A549 (cell line): ENCODE measurements around the gene SMIM35. TPM values are rescaled to one million over a fixed set of nuclear protein-coding genes. Genes with fewer than 3 reads are reported as not detected.
"Not testable (repeated sequence)": the region's sequence is repeated elsewhere in the genome, so short reads cannot be mapped to it uniquely, and the experiment has no call there.

ENCODE experiments used
- ATAC-seq, 2 experiments: fragments of 200-7000 bp in 1 of 2; fragments of >200 bp in 1 of 2; cut with Nextera tagmentation in 1 of 2; cut with Tn5 transposase in 1 of 2; 3 replicates each; pipeline versions ENCODE4 v1.8.0 to v1.9.1; 2018 to 2020; ENCODE audit warnings: mild to moderate bottlenecking in 1 of 2, moderate library complexity in 1 of 2
- CTCF ChIA-PET: fragments of 300-600 bp; sonication (Branson Sonifier 250); formaldehyde crosslinking; extraction: SDS; loops from one replicate; lab custom pipeline; 2021; ENCODE audit warnings: antibody characterized with exemption, inconsistent platforms; lab: Yijun Ruan, JAX
- POLR2A ChIA-PET: fragments of 350-600 bp; formaldehyde crosslinking; extraction: SDS; loops from one replicate; lab custom pipeline; 2021; ENCODE audit warnings: antibody characterized with exemption, inconsistent platforms; lab: Yijun Ruan, JAX
- DNase-seq, 2 experiments: peaks; one replicate each; pipeline versions ENCODE4 v3.0.0 to v3.0.0-alpha.2; 2011 to 2016; ENCODE audit warnings: low read depth in 1 of 2, low spot score in 1 of 2
- FAIRE-seq: peaks from 2 replicates; lab custom pipeline; 2011; peaks lifted over from hg19 to GRCh38; lab: Jason Lieb, UNC
- H3K27ac ChIP-seq, 2 experiments: fragments of >200 bp; sonication (Bioruptor Twin); formaldehyde crosslinking; 3 replicates each; pipeline ENCODE4 v1.5.1; 2016 to 2017
- H3K4me1 ChIP-seq: fragments of >200 bp; sonication (Bioruptor Twin); formaldehyde crosslinking; 3 replicates; pipeline ENCODE4 v1.6.1; 2016
- H3K4me2 ChIP-seq: fragments of >200 bp; sonication (Bioruptor Twin); formaldehyde crosslinking; 3 replicates; pipeline ENCODE4 v1.6.1; 2016
- H3K4me3 ChIP-seq: fragments of >200 bp; sonication (Bioruptor Twin); formaldehyde crosslinking; 3 replicates; pipeline ENCODE4 v1.5.1; 2016
- H3K9me3 ChIP-seq: fragments of >200 bp; sonication (Bioruptor Twin); formaldehyde crosslinking; 3 replicates; pipeline ENCODE4 v1.6.1; 2016
- BHLHE40 ChIP-seq: IDR thresholded peaks from 2 replicates; pipeline ENCODE4 v1.6.1; 2012; ENCODE audit warnings: low read depth, low read length, inconsistent platforms
- CHD4 ChIP-seq: fragments of 200-600 bp; sonication (generic); IDR thresholded peaks from 2 replicates; pipeline ENCODE4 v1.6.1; 2016; ENCODE audit warnings: antibody characterized with exemption, mild to moderate bottlenecking, borderline replicate concordance
- EHF ChIP-seq: fragments of 250-450 bp; sonication (Bioruptor Pico); IDR thresholded peaks from 2 replicates; pipeline ENCODE4 v1.5.0; 2020; ENCODE audit warnings: mild to moderate bottlenecking
- ESRRA ChIP-seq: fragments of 150-350 bp; IDR thresholded peaks from 2 replicates; pipeline ENCODE4 v1.6.1; 2014; ENCODE audit warnings: mild to moderate bottlenecking, low read length, borderline replicate concordance
- GATA3 ChIP-seq: IDR thresholded peaks from 2 replicates; pipeline ENCODE4 v1.6.1; 2012; ENCODE audit warnings: borderline replicate concordance
- HOXB13 ChIP-seq: fragments of 250-450 bp; sonication (Bioruptor Pico); IDR thresholded peaks from 2 replicates; pipeline ENCODE4 v1.5.0; 2020; ENCODE audit warnings: low read depth, mild to moderate bottlenecking, moderate library complexity
- KDM1A ChIP-seq: fragments of 200-600 bp; sonication (generic); IDR thresholded peaks from 2 replicates; pipeline ENCODE4 v1.6.1; 2016; ENCODE audit warnings: low read depth, mild to moderate bottlenecking
- MAFK ChIP-seq: fragments of 450-650 bp; IDR thresholded peaks from 2 replicates; pipeline ENCODE4 v1.6.1; 2014; ENCODE audit not compliant: partially characterized antibody
- MYC ChIP-seq: IDR thresholded peaks from 2 replicates; pipeline ENCODE4 v1.6.1; 2012; ENCODE audit warnings: mild to moderate bottlenecking, inconsistent platforms, low read length, improper control_type of control experiment, borderline replicate concordance
- NR3C1 ChIP-seq: fragments of >200 bp; sonication (Bioruptor Twin); formaldehyde crosslinking; IDR thresholded peaks from 3 replicates; pipeline ENCODE4 v1.6.1; 2017
- PBX3 ChIP-seq: IDR thresholded peaks from 2 replicates; pipeline ENCODE4 v1.6.1; 2012
- POLR2A ChIP-seq: IDR thresholded peaks from 2 replicates; pipeline ENCODE4 v1.6.1; 2012; ENCODE audit warnings: mild to moderate bottlenecking, low read length
- RFX5 ChIP-seq: fragments of 450-650 bp; IDR thresholded peaks from 2 replicates; pipeline ENCODE4 v1.7.1; 2014; ENCODE audit warnings: antibody characterized with exemption, mild to moderate bottlenecking, moderate library complexity
- SMC3 ChIP-seq: fragments of >200 bp; sonication (Bioruptor Twin); formaldehyde crosslinking; IDR thresholded peaks from 3 replicates; pipeline ENCODE4 v1.6.1; 2018; ENCODE audit warnings: inconsistent platforms
- SREBF2 ChIP-seq: fragments of 450-650 bp; IDR thresholded peaks from 2 replicates; pipeline ENCODE4 v1.6.1; 2014; ENCODE audit warnings: mild to moderate bottlenecking, moderate library complexity
- TP53 ChIP-seq: fragments of 250-450 bp; sonication (Bioruptor Pico); IDR thresholded peaks from 2 replicates; pipeline ENCODE4 v1.5.0; 2021; ENCODE audit warnings: mild to moderate bottlenecking, moderate library complexity
- ZC3H11A ChIP-seq: fragments of 450-650 bp; IDR thresholded peaks from 2 replicates; pipeline ENCODE4 v1.6.1; 2014; ENCODE audit warnings: antibody characterized with exemption, mild to moderate bottlenecking
- ZSCAN20 ChIP-seq: fragments of 250-450 bp; sonication (Bioruptor Pico); IDR thresholded peaks from 2 replicates; pipeline ENCODE4 v1.8.0; 2022; ENCODE audit warnings: mild to moderate bottlenecking, moderate library complexity
- WGBS: methylation state at CpG from one replicate; pipeline ENCODE4 v1.1.6; 2017; ENCODE audit errors: missing lambda C conversion rate; 5-methylcytosine and 5-hydroxymethylcytosine counted together
- polyA plus RNA-seq, 4 experiments: library from polyadenylated mRNA; depleted of rRNA in 3 of 4; stranded (reverse); fragments of >200 nt; fragmentation: RNase III in 1 of 4; extraction: RNeasy Plus Mini Kit Qiagen cat#74134 plus additional on column Dnase treatment in 1 of 4; gene quantifications; 2 replicates in 3 of 4; 3 replicates in 1 of 4; pipeline ENCODE4 v1.2.3, GENCODE V29; 2011 to 2017
- TF ChIP-seq, protein P1 (sequence below): fragments of 200-600 bp; sonication (generic); IDR thresholded peaks from 2 replicates; pipeline ENCODE4 v1.6.1; 2016; ENCODE audit warnings: antibody characterized with exemption, mild to moderate bottlenecking, moderate library complexity

The SMIM35 gene
- polyA plus RNA-seq, 2 of the 4 experiments (the other 2 are of a cell fraction), result not detected

- POLR2A ChIA-PET, result no interaction called here
- no peaks in the 10 kb centered on the region for H3K9me3 ChIP-seq
- H3K4me2 ChIP-seq, result no peak overlapping the region
- no peak overlapping the region for H3K27ac ChIP-seq
- FAIRE-seq (no peak), DNase-seq (no peak), ATAC-seq (no peak)
- CTCF ChIA-PET, result no interaction called here
- H3K4me1 ChIP-seq, result no peaks in the 10 kb centered on the region
- no peak for TF ChIP-seq BHLHE40
- no peak for TF ChIP-seq CHD4
- no peak for TF ChIP-seq GATA3
- no peak for TF ChIP-seq ESRRA
- no peak for TF ChIP-seq MAFK
- TF ChIP-seq, protein P1, sequence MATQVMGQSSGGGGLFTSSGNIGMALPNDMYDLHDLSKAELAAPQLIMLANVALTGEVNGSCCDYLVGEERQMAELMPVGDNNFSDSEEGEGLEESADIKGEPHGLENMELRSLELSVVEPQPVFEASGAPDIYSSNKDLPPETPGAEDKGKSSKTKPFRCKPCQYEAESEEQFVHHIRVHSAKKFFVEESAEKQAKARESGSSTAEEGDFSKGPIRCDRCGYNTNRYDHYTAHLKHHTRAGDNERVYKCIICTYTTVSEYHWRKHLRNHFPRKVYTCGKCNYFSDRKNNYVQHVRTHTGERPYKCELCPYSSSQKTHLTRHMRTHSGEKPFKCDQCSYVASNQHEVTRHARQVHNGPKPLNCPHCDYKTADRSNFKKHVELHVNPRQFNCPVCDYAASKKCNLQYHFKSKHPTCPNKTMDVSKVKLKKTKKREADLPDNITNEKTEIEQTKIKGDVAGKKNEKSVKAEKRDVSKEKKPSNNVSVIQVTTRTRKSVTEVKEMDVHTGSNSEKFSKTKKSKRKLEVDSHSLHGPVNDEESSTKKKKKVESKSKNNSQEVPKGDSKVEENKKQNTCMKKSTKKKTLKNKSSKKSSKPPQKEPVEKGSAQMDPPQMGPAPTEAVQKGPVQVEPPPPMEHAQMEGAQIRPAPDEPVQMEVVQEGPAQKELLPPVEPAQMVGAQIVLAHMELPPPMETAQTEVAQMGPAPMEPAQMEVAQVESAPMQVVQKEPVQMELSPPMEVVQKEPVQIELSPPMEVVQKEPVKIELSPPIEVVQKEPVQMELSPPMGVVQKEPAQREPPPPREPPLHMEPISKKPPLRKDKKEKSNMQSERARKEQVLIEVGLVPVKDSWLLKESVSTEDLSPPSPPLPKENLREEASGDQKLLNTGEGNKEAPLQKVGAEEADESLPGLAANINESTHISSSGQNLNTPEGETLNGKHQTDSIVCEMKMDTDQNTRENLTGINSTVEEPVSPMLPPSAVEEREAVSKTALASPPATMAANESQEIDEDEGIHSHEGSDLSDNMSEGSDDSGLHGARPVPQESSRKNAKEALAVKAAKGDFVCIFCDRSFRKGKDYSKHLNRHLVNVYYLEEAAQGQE, result no peak
- no peak for TF ChIP-seq SMC3
- no peak for TF ChIP-seq RFX5
- TF ChIP-seq PBX3, result no peak
- no peak for TF ChIP-seq SREBF2
- no peak for TF ChIP-seq EHF (CRISPR knock-in tag)
- TF ChIP-seq MYC, result no peak
- TF ChIP-seq HOXB13 (CRISPR knock-in tag), result no peak
- TF ChIP-seq POLR2A, result no peak
- TF ChIP-seq ZSCAN20, result no peak
- 72% methylated on average over 9 of the region's 9 CpGs for WGBS
- no peak overlapping the region for H3K4me3 ChIP-seq
These were observed 21.8 kb downstream of the SMIM35 start for GRCh38 chr11:118064956-118065355.

DNA sequence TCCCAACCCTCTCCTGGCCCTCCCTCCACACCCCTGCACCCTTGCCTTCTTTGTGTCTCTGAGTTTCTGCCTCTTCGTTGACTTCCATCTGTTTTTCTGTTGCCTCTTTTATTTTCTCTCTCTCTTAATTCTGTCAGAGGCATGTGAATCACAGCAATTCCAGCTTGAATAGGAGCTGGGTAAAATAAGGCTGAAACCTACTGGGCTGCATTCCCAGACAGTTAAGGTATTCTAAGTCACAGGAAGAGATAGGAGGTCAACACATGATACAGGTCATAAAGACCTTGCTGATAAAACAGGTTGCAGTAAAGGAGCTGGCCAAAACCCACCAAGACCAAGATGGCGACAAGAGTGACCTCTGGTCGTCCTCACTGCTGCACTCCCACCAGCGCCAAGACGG lies 24.1 kb downstream of the SMIM35 start:
- H3K27ac ChIP-seq, H3K4me1 ChIP-seq, H3K4me2 ChIP-seq, FAIRE-seq, H3K4me3 ChIP-seq, POLR2A ChIA-PET, DNase-seq, H3K9me3 ChIP-seq, ATAC-seq: not testable (repeated sequence)
- CTCF ChIA-PET, result interaction anchor here (1.4 to 2.2 kb wide), 2 partner anchors 10 to 254 kb away, joined by 3 to 16 read pairs; no protein-coding TSS in a partner anchor
- 54% methylated on average over 5 of the region's 5 CpGs for WGBS

GRCh38 chr11:118062181-118062580 lies 24.6 kb downstream of the SMIM35 start:
- H3K27ac ChIP-seq, H3K9me3 ChIP-seq, POLR2A ChIA-PET, DNase-seq, H3K4me1 ChIP-seq, H3K4me3 ChIP-seq, H3K4me2 ChIP-seq, ATAC-seq, FAIRE-seq: not testable (repeated sequence)
- CTCF ChIA-PET, result interaction anchor here (1.4 to 2.2 kb wide), 2 partner anchors 9 to 253 kb away, joined by 3 to 16 read pairs; no protein-coding TSS in a partner anchor
- 25% methylated on average over 1 of the region's 5 CpGs for WGBS

DNA sequence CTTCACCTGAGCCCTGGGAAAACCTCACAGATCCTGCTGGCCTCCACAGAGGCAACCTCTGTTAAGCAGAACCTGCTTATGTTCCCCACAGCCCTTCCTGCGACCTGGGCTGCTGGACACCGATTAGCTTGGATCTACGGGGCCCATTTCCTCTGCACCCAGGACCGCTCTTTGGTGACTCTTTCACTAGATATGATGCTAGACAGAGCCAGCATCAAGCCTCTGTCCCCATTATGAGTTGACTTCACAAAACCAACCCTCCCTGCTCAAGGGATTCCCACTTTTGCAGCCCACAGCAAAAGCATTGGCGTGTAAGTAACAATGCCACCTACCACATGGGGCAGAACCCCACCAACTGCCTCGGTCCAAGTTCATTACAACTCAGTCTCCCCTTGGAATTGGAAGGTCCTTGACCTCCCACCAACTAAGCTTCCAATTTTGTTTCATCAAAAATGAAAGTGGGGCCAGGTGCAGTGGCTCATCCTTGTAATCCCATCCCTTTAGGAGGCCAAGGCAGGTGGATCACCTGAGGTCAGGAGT lies 25.1 kb downstream of the SMIM35 start:
- DNase-seq, result no peak
- CTCF ChIA-PET, result interaction anchor here (1.4 to 2.2 kb wide), 2 partner anchors 9 to 253 kb away, joined by 3 to 16 read pairs; no protein-coding TSS in a partner anchor
- 82% methylated on average over 6 of the region's 6 CpGs for WGBS

More for the DNA sequence above, 25.1 kb downstream of the SMIM35 start:
- Histone ChIP-seq H3K4me1 (no peaks in the 10 kb centered on the region), H3K4me2 (no peak overlapping the region), H3K27ac (no peak overlapping the region), H3K9me3 (no peaks in the 10 kb centered on the region), H3K4me3 (no peak overlapping the region)
- ATAC-seq (no peak), FAIRE-seq (no peak)
- POLR2A ChIA-PET, result no interaction called here
- TF ChIP-seq NR3C1, result no peak
- TF ChIP-seq SMC3, result no peak
- no peak for TF ChIP-seq MAFK
- no peak for TF ChIP-seq ZC3H11A
- no peak for TF ChIP-seq TP53 (CRISPR knock-in tag)
- no peak for TF ChIP-seq KDM1A
